GM19372 (cell line): ENCODE results near the gene KLHL11.
A peak's percentile ranks its signal among the peaks of the same experiment; 100 is the strongest.
"Not testable (repeated sequence)": the region's sequence is repeated elsewhere in the genome, so short reads cannot be mapped to it uniquely, and the experiment has no call there.

Experiments used
- ATAC-seq: cut with Tn5 transposase; IDR thresholded peaks from one replicate; pipeline ENCODE4 v1.9.1; 2021; ENCODE audit warnings: mild to moderate bottlenecking, low read depth, moderate library complexity; ENCODE audit not compliant: unreplicated experiment

KLHL11 gene

DNA sequence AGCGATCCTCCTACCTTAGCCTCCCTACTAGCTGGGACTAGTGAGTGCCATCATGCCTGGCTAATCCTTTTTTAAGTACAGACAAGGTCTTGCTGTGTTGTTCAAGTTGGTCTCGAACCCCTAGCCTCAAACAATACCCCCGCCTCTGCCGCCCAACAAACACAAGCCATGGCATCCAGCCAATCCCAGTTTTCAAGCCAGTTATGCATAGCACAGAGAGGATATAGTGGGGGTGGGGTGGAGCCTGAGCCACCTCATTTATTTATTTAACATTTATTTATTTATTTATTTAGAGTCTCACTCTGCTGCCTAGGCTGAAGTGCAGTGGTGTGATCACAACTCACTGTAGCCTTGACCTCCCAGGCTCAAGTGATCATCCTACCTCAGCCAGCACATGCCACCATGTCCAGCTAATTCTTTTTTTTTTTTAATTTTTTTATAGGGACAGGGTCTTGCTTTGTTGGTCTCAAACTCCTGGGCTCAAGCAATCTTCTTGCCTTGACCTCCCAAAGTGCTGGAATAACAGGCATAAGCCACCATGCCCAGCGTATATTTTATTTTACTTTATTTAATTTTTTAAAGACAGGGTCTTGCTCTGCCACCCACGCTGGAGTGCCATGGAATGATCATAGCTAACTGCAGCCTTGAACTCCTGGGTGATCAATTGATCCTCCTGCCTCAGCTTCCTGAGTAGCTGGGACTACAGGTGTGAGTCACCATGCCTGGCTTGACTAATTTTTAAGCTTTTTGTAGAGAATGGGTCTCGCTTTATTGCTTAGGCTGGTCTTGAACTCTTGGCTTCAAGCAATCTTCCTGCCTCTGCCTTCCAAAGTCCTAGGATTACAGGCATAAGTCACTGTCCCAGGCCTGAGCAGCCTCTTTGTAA is 26.2 kb upstream of the KLHL11 start:
- no peak for ATAC-seq

- no peak for ATAC-seq
These were observed 23.2 kb upstream of the KLHL11 start for GRCh38 chr17:41888332-41888965.

DNA sequence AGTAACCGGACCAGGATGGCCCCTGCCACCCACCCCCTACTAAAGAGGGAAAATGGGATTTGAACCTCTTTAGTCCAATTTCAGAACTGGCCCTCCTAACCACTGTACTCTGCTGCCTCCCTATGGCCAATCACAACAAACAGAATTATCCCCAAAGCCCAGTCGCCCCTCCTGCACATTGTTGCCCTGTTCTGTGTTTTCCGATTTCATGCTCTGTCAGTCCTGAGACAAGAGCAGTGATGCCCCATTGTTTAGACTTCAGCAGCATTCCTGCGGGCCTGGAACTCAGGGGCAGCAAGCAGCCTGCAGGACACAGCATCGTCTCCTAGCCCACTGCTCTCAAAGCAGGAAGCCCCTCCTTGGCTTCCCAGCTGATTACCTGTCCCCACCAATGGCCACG is 20.5 kb upstream of the KLHL11 start:
- no peak for ATAC-seq

GRCh38 chr17:41882756-41883155 is 17.5 kb upstream of the KLHL11 start:
- no peak for ATAC-seq

DNA sequence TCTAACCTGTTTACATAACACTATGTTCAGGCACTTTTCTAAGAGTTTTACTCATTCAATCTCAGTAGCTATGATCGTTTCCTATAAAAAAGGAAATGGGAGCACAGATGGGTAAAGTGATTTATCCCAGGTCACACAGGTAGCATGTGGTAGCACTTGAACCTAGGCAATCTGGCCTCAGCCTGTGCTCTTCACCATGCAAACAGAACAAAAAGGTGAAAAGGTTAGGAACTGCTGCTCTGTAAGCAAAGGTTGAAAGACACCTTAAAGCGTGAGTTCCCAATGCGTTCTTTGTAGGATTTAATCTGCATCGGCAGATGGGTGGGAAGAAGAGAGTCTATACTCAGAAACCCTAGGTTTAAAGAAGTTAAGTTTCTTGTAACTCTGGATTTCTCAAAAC is 14.9 kb upstream of the KLHL11 start:
- no peak for ATAC-seq

DNA sequence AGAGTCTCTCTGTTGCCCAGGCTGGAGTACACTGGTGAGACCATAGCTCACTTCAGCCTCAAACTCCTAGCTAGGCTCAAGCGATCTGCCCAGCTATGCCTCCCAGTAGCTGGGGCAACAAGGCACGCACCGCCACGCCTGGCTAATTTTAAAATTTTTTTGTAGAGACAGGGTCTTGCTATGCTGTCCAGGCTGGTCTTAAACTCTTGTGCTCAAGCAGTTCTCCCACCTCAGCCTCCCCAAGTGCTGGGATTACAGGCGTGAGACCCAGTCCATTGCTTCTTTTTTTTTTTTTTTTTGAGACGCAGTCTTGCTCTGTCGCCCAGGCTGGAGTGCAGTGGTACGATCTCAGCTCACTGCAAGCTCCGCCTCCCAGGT is 9.1 kb upstream of the KLHL11 start:
- ATAC-seq, result not testable (repeated sequence)

DNA sequence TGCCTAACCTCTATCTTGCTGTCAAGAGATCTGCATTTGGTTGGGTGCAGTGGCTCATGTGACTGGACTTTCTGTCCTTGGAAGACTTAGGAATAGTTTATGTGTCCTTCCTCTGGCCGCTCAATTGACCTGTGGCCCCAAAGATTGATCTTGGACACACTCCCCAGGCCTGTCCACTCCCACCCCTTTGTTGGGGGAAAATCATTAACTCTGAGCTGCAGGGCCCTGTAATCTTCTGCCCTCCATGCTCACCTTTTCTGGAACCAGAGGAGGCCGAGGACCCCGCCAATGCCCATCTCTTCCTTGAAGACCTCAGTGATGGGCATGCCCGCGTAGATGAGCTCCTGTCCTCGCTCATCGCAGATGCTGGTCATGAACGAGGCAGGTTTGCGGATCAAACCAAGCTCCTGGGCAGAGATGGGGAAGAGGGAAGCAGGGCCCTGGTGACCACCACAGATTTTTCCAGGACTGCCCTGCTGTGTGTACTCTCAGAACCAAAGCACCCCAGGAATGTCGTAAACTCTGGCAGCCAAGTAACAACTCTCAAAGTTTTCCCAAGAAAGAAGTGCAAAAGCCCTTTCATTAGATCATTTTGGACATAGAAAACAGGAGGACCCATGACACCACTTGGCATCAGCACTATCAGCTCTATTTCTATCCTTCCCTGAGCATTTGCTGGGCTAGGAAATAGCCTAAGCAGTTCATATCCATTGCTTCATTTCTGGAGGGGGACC is 8.5 kb upstream of the KLHL11 start:
- ATAC-seq, result no peak

- ATAC-seq, result no peak
These were observed 6.6 kb upstream of the KLHL11 start for GRCh38 chr17:41871789-41872188.

DNA sequence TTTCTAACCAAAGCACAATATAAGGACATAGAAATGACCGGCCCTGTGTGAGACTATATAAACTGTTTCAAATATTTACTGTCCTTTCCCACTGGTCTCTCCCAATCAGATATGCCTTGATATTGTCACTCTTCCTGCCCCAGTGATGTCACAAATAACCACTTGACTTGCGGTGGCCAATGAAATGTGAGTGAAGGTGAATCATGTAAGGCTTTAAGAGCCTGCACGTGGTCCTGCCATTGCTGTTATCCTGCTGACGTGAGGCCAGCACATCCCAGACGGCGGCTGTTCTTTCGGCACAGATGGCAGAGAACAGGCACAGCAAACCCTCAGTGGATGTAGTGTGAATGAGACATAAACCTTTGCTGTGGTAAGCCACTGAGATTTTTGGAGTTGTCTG is 5.4 kb upstream of the KLHL11 start:
- no peak for ATAC-seq

DNA sequence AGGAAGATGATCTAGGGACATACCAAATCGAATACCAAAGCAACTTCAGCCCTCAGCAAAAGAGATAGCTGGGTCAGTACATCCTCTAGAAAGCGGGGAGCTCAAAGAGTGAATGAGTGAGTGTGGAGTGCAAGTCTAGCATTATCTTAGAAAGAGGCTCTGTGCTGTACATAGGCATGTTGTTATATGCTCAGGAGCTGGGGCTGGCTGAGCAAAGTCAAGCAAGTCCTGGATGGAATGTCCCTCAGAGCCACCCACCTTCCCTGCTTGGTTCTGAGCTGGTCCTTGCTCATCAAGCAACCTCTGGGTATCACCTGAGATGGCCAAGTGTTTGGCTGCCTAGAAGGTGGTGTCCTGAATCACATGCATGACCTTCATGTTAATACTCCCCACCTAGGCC is 4.9 kb upstream of the KLHL11 start:
- ATAC-seq, result no peak

GRCh38 chr17:41869426-41869825 is 4.2 kb upstream of the KLHL11 start:
- no peak for ATAC-seq

GRCh38 chr17:41868568-41868967 is 3.3 kb upstream of the KLHL11 start:
- ATAC-seq, result no peak

DNA sequence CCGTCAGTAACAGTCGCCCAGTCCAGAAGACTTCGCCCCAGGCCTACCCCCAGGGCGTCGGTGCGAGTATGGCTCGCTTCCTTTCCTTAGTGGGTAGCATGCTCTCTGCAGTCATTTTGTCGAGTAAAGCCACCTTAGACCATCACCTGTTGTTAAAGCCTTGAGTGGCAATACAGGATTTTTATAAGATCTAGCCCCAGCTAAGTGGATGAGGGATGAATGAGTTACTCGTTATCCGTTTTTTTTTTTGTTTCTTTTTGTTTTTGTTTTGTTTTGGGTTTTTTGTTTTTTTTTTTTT is 322 bp upstream of the KLHL11 start:
- ATAC-seq, result no peak

DNA sequence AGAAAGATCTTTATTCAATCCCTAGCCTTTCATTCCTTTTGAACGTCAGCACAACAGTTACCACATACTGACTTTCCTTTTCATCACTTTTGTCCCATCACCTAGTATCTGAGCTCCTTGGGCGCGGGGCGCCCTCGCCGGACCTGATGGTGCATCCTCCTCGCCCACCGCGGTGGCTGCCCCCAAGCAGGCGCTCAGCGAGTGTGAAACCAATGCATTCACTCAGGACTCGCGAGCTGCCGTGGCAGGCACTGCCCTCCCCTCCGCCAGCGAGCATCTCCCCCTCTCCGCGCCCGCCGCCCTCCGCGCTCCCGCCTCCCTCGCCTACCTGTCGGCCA is 756 bp downstream of the KLHL11 start:
- ATAC-seq, result peak; percentile 21

DNA sequence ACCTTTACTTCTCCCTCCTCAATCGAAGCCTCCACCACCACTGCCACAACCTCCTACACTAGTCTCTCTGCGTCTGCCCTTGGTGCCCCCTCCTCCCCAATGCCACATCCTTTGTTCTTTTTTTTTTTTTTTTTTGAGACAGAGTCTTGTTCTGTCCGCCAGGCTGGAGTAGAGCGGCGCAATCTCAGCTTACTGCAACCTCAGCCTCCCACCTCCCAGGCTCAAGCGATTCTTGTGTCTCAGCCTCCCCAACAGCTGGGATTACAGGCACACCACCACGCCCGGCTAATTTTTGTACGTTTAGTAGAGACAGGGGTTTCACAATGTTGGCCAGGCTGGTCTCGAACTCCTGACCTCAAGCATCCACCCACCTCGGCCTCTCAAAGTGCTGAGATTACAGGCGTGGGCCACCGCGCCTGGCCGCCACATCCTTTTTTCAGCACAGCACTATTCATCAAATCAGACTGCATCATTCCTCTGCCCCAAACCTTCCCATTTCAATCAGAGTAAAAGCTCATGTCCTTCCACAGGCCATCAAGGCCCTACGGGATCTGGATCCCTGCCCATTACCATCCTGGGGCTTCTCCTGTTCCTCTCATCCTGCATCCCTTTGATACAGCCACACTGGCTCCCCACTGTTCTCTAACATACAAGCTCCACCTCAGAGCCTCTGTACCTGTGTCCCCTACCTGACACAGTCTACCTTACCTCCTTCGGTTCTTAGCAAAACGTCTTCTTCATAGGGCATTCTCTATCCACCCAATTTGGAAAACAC is 2.0 kb downstream of the KLHL11 start:
- ATAC-seq, result no peak

DNA sequence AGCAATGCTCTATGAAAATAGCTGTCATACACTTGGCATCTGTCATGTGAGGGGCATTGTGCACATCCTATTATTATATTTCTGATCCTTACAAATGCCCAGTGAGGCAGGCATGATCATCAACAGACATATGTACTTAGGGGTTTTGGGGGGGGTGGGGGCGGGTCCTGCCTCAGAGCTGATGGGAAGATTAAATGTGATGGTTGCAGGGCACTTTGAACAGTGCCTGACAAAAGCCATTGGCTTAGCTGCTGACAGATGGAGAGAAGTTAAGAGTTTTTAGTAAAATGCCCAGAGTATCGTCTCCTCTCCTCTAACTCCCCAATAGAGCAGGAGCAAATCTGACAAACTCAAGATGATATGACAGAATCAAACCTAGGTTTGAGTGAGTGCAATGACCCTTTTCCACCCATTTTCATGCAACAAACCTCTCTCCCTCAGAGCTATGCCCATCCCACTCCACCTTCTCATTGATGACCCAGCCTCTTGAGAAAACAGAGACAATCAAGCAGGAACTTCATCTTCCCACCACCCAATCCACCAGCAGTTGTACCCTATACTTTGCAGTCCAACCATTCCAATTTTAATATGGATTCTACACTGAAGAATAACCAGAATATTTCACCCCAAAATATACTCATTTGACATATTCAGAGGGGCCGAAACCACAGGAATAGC is 4.8 kb downstream of the KLHL11 start:
- ATAC-seq, result no peak

- ATAC-seq, result not testable (repeated sequence)
These were observed 13.8 kb downstream of the KLHL11 start for GRCh38 chr17:41851382-41851781.

GRCh38 chr17:41849251-41849990 is 15.8 kb downstream of the KLHL11 start:
- no peak for ATAC-seq

DNA sequence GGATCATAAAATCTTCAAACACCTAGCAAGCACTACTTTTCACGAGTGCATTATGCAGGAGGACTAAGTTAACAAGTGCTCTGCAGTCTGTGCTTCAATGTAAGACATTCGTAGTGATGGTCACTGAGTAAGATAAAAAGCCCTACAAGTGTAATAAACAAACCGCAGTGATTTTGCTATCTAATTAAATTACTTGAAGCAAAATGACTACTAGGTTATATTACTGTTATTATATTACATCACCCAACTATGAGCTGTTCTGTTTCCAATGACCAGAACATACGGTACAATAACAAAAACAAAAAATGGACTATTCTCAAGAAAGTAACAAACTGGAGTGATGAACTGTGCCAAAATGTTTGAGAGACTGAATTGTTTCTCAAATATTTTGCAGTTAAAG is 16.4 kb downstream of the KLHL11 start:
- no peak for ATAC-seq

DNA sequence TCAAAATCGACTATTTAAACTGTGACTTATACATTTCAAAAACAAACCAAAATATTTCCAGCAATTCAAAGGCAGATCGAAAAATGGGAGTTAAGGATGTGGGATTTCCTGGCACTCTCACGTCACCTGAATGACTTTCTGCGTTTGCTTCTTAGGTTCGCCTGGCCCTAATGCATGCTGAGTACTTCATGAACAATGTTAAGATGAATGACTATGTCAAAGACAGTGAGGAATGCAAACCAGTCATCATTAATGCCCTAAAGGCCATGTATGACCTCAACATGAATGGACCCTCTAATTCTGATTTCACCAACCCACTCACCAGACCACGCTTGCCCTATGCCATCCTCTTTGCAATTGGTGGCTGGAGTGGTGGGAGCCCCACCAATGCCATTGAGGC is 20.3 kb downstream of the KLHL11 start:
- ATAC-seq, result no peak
